GM12878 (cell line): ENCODE measurements around the gene MCOLN3. TPM values are rescaled to one million over a fixed set of nuclear protein-coding genes. Genes with fewer than 3 reads are reported as not detected.

ENCODE experiments used
- CUX1 ChIP-seq: IDR thresholded peaks from 2 replicates; pipeline ENCODE4 v1.6.1; 2012; ENCODE audit warnings: improper control_type of control experiment, low read depth, low read length; ENCODE audit not compliant: insufficient replicate concordance
- EED ChIP-seq: sonication (generic); IDR thresholded peaks from 2 replicates; pipeline ENCODE4 v1.6.1; 2016; ENCODE audit warnings: antibody characterized with exemption, low read depth
- EP300 ChIP-seq, 2 experiments: fragments of 150-350 bp in 1 of 2; IDR thresholded peaks; 2 replicates each; pipeline ENCODE4 v1.6.1; 2011 to 2012; ENCODE audit warnings: low read depth in 2 of 2, low read length in 2 of 2, borderline replicate concordance in 1 of 2, improper control_type of control experiment in 1 of 2, inconsistent platforms in 1 of 2; ENCODE audit not compliant: control insufficient read depth in 1 of 2
- HDGF ChIP-seq: fragments of 450-650 bp; IDR thresholded peaks from 2 replicates; pipeline ENCODE4 v1.6.1; 2016; ENCODE audit warnings: antibody characterized with exemption
- JUNB ChIP-seq: IDR thresholded peaks from 2 replicates; pipeline ENCODE4 v1.6.1; 2016; ENCODE audit warnings: antibody characterized with exemption, mild to moderate bottlenecking
- NFXL1 ChIP-seq: fragments of 450-650 bp; IDR thresholded peaks from 2 replicates; pipeline ENCODE4 v1.6.1; 2017; ENCODE audit warnings: antibody characterized with exemption, mild to moderate bottlenecking, borderline replicate concordance
- NFYB ChIP-seq: IDR thresholded peaks from 2 replicates; pipeline ENCODE4 v1.6.1; 2011; ENCODE audit warnings: low read depth, mild to moderate bottlenecking, low read length, improper control_type of control experiment, moderate library complexity; ENCODE audit not compliant: insufficient read depth
- NR2F1 ChIP-seq: fragments of 450-650 bp; conservative IDR thresholded peaks from 2 replicates; pipeline ENCODE4 v1.6.1; 2017; ENCODE audit warnings: mild to moderate bottlenecking
- PKNOX1 ChIP-seq: fragments of 450-650 bp; IDR thresholded peaks from 2 replicates; pipeline ENCODE4 v1.6.1; 2016; ENCODE audit warnings: mild to moderate bottlenecking
- PML ChIP-seq: IDR thresholded peaks from 2 replicates; pipeline ENCODE4 v1.6.1; 2012; ENCODE audit warnings: low read length, inconsistent platforms
- POU2F2 ChIP-seq: IDR thresholded peaks from 3 replicates; pipeline ENCODE4 v1.6.1; 2011; ENCODE audit warnings: low read depth, mild to moderate bottlenecking, low read length, borderline replicate concordance
- RCOR1 ChIP-seq: conservative IDR thresholded peaks from 2 replicates; pipeline ENCODE4 v1.6.1; 2012; ENCODE audit warnings: low read depth, low read length, improper control_type of control experiment
- SMAD1 ChIP-seq: fragments of 450-650 bp; IDR thresholded peaks from 2 replicates; pipeline ENCODE4 v1.6.1; 2018; ENCODE audit warnings: mild to moderate bottlenecking, low read depth; ENCODE audit not compliant: partially characterized antibody
- SPI1 ChIP-seq: IDR thresholded peaks from 2 replicates; pipeline ENCODE4 v1.6.1; 2011; ENCODE audit warnings: low read depth, mild to moderate bottlenecking, low read length, moderate library complexity, borderline replicate concordance; ENCODE audit not compliant: insufficient read depth
- STAT3 ChIP-seq: IDR thresholded peaks from 2 replicates; pipeline ENCODE4 v1.6.1; 2011; ENCODE audit warnings: low read depth, low read length, improper control_type of control experiment
- TAF1 ChIP-seq: IDR thresholded peaks from 2 replicates; pipeline ENCODE4 v1.6.1; 2011; ENCODE audit warnings: mild to moderate bottlenecking, low read depth, low read length, borderline replicate concordance
- ZBED1 ChIP-seq: IDR thresholded peaks from 2 replicates; pipeline ENCODE4 v1.6.1; 2016; ENCODE audit warnings: borderline replicate concordance
- ZNF24 ChIP-seq: fragments of 450-650 bp; IDR thresholded peaks from 2 replicates; pipeline ENCODE4 v1.6.1; 2017; ENCODE audit warnings: antibody characterized with exemption, mild to moderate bottlenecking
- ZNF274 ChIP-seq: IDR thresholded peaks from one replicate; pipeline ENCODE4 v1.8.0; 2011; ENCODE audit not compliant: insufficient read length, insufficient read depth
- ZNF687 ChIP-seq: fragments of 450-650 bp; IDR thresholded peaks from 2 replicates; pipeline ENCODE4 v1.6.1; 2017; ENCODE audit warnings: mild to moderate bottlenecking, moderate library complexity
- polyA plus RNA-seq, 11 experiments: library from polyadenylated mRNA; depleted of rRNA in 4 of 11; unstranded in 6 of 11; stranded (reverse) in 5 of 11; fragments of >200 nt; fragmentation: Nextera tagmentation in 4 of 11; fragmentation: Illumina TruSeq in 1 of 11; extraction: Ambion mirVana in 4 of 11; extraction: Trizol in 1 of 11; gene quantifications; 1 replicate in 1 of 11; 2 replicates in 10 of 11; pipeline versions ENCODE4 v1.2.1 to v1.2.3, GENCODE V29; 2011 to 2016; ENCODE audit warnings: inconsistent platforms in 2 of 11, missing spikeins in 2 of 11, low read depth in 1 of 11
- total RNA-seq, 4 experiments: library from RNA; depleted of rRNA in 3 of 4; stranded (reverse); fragments of >200 nt in 3 of 4; fragmentation: Illumina TruSeq in 1 of 4; extraction: Trizol in 1 of 4; gene quantifications; 2 replicates each; pipeline versions ENCODE4 v1.2.1 to v1.2.3, GENCODE V29; 2013 to 2021

The MCOLN3 gene
- total and polyA plus RNA-seq, 10 of the 15 experiments (the other 5 are each of a cell fraction or from before 2014, with no cell fraction given): 0.48 to 7.4 (median 3.8) TPM

- TF ChIP-seq CUX1: no peak
- TF ChIP-seq SMAD1: peak; percentile 76
- no peak for TF ChIP-seq NFXL1
- TF ChIP-seq ZNF24: peak; percentile 91
- no peak for TF ChIP-seq RCOR1
- no peak for TF ChIP-seq STAT3
- TF ChIP-seq ZNF687: peak; percentile 59
- no peak for TF ChIP-seq NFYB
- no peak for TF ChIP-seq PML
- TF ChIP-seq ZNF274: no peak
- no peak for TF ChIP-seq SPI1
- TF ChIP-seq NR2F1: 0 out of 2 replicates have a peak, but pooled peaks have one; percentile 20
- no peak for TF ChIP-seq TAF1
- peak; percentile 84 for TF ChIP-seq EED
- 0 out of 2 replicates have a peak, but pooled peaks have one; percentile 13 for TF ChIP-seq PKNOX1
- peak; percentile 86; the same call in 1 of the 2 replicates for TF ChIP-seq ZBED1
- TF ChIP-seq EP300 (IDR thresholded peaks at IDR 0.05; ENCODE audit: borderline replicate concordance in 1 of 2, control insufficient read depth in 1 of 2, low read depth in 2 of 2, low read length in 2 of 2): peak in 1 of 2 experiments; percentile 66; a peak in 1 of 4 replicates
- peak; percentile 57; the same call in 1 of the 3 replicates for TF ChIP-seq POU2F2
- no peak for TF ChIP-seq HDGF
- peak; percentile 91 for TF ChIP-seq JUNB
These were observed 78.6 kb downstream of the MCOLN3 start (continued) for GRCh38 chr1:84969489-84970250.
